ENCODE data around the gene INAFM2. TPM values are rescaled to one million over a fixed set of nuclear protein-coding genes. Genes with fewer than 3 reads are reported as not detected.

Gene INAFM2
- polyA plus RNA-seq, 1 donor from 2014 or later, result 14.8 TPM

DNA sequence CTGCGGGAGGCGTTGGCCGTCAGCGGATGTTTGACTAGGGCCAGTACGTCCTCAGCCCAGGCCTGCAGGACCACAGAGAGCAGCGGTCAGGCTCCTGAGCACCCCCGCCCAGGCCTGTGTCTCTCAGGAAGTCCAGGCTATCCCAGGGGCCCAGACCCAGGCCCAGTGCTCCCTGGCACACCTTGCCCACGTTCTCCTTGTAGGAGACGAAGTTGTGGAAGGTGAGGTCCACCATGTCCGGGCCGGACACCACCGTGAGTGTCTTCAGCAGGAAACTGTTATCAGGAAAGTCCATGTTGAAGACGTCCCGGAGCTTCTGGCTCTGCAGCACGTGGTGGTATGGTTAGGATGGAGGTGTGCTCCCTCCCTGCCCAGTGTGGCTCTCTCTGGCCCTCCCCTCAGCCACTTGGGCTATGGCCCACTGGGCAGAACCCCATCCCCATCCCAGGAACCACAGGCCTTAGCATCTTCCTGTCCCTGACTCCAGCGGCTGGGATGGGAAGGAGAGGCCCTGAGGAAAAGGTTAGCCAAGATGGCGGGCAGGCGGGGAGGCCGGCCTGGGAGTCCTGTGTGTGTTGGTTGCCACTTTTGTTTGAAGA, 21.1 kb upstream of the INAFM2 start:
- Histone ChIP-seq H3K9ac (ENCODE audit: low read length) (no peak overlapping the region), H2AFZ (ENCODE audit: low read depth, low read length) (no peak overlapping the region), H3K36me3 (ENCODE audit: insufficient read depth, low read length) (no peaks in the 10 kb centered on the region), H3K9me2 (ENCODE audit: insufficient read depth, low read length) (no peaks in the 10 kb centered on the region), H3K9me3 (ENCODE audit: low read length) (no peaks in the 10 kb centered on the region), H3F3A (ENCODE audit: insufficient read depth, low read length, poor library complexity, severe bottlenecking) (no peaks in the 10 kb centered on the region), H3K27ac (ENCODE audit: low read length) (no peak overlapping the region), H3K79me2 (replicated peaks; ENCODE audit: insufficient read depth, low read length) (no peaks in the 10 kb centered on the region), H3K27me3 (ENCODE audit: insufficient read depth, low read depth, low read length) (no peaks in the 10 kb centered on the region), H4K20me1 (ENCODE audit: insufficient read depth) (no peaks in the 10 kb centered on the region), H3K4me2 (ENCODE audit: low read length) (no peak overlapping the region), H3K4me3 (ENCODE audit: low read length) (no peak overlapping the region)
- no peak for TF ChIP-seq CTCF (IDR thresholded peaks at IDR 0.05; ENCODE audit: poor library complexity, severe bottlenecking)
- no peak for TF ChIP-seq MXI1 (conservative IDR thresholded peaks at IDR 0.05; ENCODE audit: poor library complexity, severe bottlenecking)
- no peak for TF ChIP-seq EP300 (conservative IDR thresholded peaks at IDR 0.05; ENCODE audit: poor library complexity, severe bottlenecking)
- no peak for TF ChIP-seq REST (IDR thresholded peaks at IDR 0.05; ENCODE audit: borderline replicate concordance)
- TF ChIP-seq TAF1 (IDR thresholded peaks at IDR 0.05; ENCODE audit: low read depth), result no peak
- TF ChIP-seq POLR2AphosphoS5 (IDR thresholded peaks at IDR 0.05), result no peak

- no peaks in the 10 kb centered on the region for H3K27me3 ChIP-seq (ENCODE audit: insufficient read depth, low read depth, low read length)
- H3K9me2 ChIP-seq (ENCODE audit: insufficient read depth, low read length), result no peaks in the 10 kb centered on the region
- no peaks in the 10 kb centered on the region for H4K20me1 ChIP-seq (ENCODE audit: insufficient read depth)
- H3K27ac ChIP-seq (ENCODE audit: low read length), result no peak overlapping the region
- H3K36me3 ChIP-seq (ENCODE audit: insufficient read depth, low read length), result no peaks in the 10 kb centered on the region
- no peaks in the 10 kb centered on the region for H3F3A ChIP-seq (ENCODE audit: insufficient read depth, low read length, poor library complexity, severe bottlenecking)
- H3K9ac ChIP-seq (ENCODE audit: low read length), result no peak overlapping the region
- H2AFZ ChIP-seq (ENCODE audit: low read depth, low read length), result no peak overlapping the region
- H3K4me2 ChIP-seq (ENCODE audit: low read length), result no peak overlapping the region
- no peaks in the 10 kb centered on the region for H3K79me2 ChIP-seq (replicated peaks; ENCODE audit: insufficient read depth, low read length)
- TF ChIP-seq EP300 (conservative IDR thresholded peaks at IDR 0.05; ENCODE audit: poor library complexity, severe bottlenecking) (no peak), POLR2AphosphoS5 (IDR thresholded peaks at IDR 0.05) (no peak), EZH2 (IDR thresholded peaks at IDR 0.05; ENCODE audit: borderline replicate concordance, insufficient read depth, low read length, poor library complexity, severe bottlenecking) (no peak), REST (IDR thresholded peaks at IDR 0.05; ENCODE audit: borderline replicate concordance) (no peak), CTCF (IDR thresholded peaks at IDR 0.05; ENCODE audit: poor library complexity, severe bottlenecking) (no peak), RAD21 (conservative IDR thresholded peaks at IDR 0.05) (no peak), MXI1 (conservative IDR thresholded peaks at IDR 0.05; ENCODE audit: poor library complexity, severe bottlenecking) (no peak), TAF1 (IDR thresholded peaks at IDR 0.05; ENCODE audit: low read depth) (no peak), SMC3 (conservative IDR thresholded peaks at IDR 0.05; ENCODE audit: poor library complexity) (no peak)
- H3K4me3 ChIP-seq (ENCODE audit: low read length), result no peak overlapping the region
- no peaks in the 10 kb centered on the region for H3K9me3 ChIP-seq (ENCODE audit: low read length)
Measured at GRCh38 chr15:40302981-40303380, 20.5 kb upstream of the INAFM2 start.
